ENCODE measurements around the gene UTF1. TPM values are rescaled to one million over a fixed set of nuclear protein-coding genes. Genes with fewer than 3 reads are reported as not detected.

Gene UTF1
- total and polyA plus RNA-seq, 2 experiments from 2014 or later = not detected

GRCh38 chr10:133277993-133278576, 48.1 kb downstream of the UTF1 start:
- Histone ChIP-seq H3K4me2 (ENCODE audit: unreplicated experiment) (no peak overlapping the region), H3F3A (ENCODE audit: insufficient read depth) (no peaks in the 10 kb centered on the region), H3K9ac (no peak overlapping the region), H3K4me1 (ENCODE audit: insufficient read depth) (no peaks in the 10 kb centered on the region), H3K36me3 (ENCODE audit: low read depth) (peaks cover 2% of the 10 kb centered on the region; the same call in 1 of the 2 replicates), H3K27me3 (replicated peaks; ENCODE audit: insufficient read depth) (no peaks in the 10 kb centered on the region), H3K9me3 (ENCODE audit: low read depth) (no peaks in the 10 kb centered on the region), H3K4me3 (no peak overlapping the region), H4K20me1 (ENCODE audit: insufficient read depth) (no peaks in the 10 kb centered on the region), H3K27ac (no peak overlapping the region), H3K79me2 (ENCODE audit: insufficient read depth) (no peaks in the 10 kb centered on the region), H3K9me2 (ENCODE audit: insufficient read depth) (no peaks in the 10 kb centered on the region), H2AFZ (no peak overlapping the region)
- no peak for DNase-seq
- in situ Hi-C loops (cut with MboI) = no loop called here
- TF ChIP-seq EZH2 (IDR thresholded peaks at IDR 0.05; ENCODE audit: insufficient read depth, poor library complexity, severe bottlenecking) = no peak
- WGBS, 2 experiments (ENCODE audit: low coverage in 1 of 2, low lambda C conversion rate in 2 of 2, missing lambda C conversion rate in 2 of 2) = 77 to 78% methylated on average over 12 of the region's 12 CpGs

DNA sequence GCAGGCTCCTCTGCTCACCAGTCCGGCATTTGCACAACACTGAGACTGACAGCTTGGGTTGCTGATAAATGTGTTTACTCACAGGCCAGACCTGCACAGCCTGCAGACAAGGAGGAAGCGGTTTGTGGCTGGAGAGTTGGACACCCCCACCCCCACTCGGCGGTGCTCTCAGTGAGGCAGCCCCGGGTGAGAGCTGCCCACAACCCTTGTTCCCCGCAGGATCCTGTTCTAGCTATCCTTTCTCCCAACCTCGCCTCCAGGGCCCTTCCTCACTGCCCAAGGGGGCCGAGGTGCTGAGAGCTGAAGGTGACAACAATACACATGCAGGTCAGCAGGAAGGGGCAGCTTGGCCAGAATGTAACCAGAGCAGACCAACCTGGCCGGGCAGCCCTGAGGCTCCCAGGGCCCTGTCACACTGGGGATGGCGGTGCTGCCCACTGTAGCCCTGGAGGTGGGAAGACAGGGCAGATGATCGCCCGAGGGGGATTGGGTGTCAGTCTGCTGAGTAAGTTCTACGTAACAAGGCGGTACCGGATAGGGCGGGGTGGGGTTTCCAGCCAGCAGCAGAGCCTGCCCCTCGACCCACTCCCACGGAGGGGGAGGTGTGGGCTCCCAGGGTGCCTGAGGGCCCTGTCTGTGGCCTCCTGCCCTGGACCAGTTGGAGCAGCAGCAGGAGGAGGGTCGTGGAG, 48.7 kb downstream of the UTF1 start:
- Histone ChIP-seq H3K36me3 (ENCODE audit: low read depth) (peaks cover 4% of the 10 kb centered on the region; the same call in 1 of the 2 replicates), H3K4me1 (ENCODE audit: insufficient read depth) (no peaks in the 10 kb centered on the region), H4K20me1 (ENCODE audit: insufficient read depth) (no peaks in the 10 kb centered on the region), H3K9me3 (ENCODE audit: low read depth) (no peaks in the 10 kb centered on the region), H3K27ac (no peak overlapping the region), H3K9me2 (ENCODE audit: insufficient read depth) (no peaks in the 10 kb centered on the region), H3F3A (ENCODE audit: insufficient read depth) (no peaks in the 10 kb centered on the region), H3K79me2 (ENCODE audit: insufficient read depth) (no peaks in the 10 kb centered on the region), H3K4me2 (ENCODE audit: unreplicated experiment) (no peak overlapping the region), H2AFZ (no peak overlapping the region), H3K9ac (no peak overlapping the region), H3K27me3 (replicated peaks; ENCODE audit: insufficient read depth) (no peaks in the 10 kb centered on the region), H3K4me3 (no peak overlapping the region)
- no peak for DNase-seq
- in situ Hi-C loops (cut with MboI) = no loop called here
- whole genome bisulfite sequencing, 2 experiments (ENCODE audit: low coverage in 1 of 2, low lambda C conversion rate in 2 of 2, missing lambda C conversion rate in 2 of 2) = 67 to 77% methylated on average over 16 to 19 of the region's 19 CpGs
- no peak for TF ChIP-seq EZH2 (IDR thresholded peaks at IDR 0.05; ENCODE audit: insufficient read depth, poor library complexity, severe bottlenecking)
- TF ChIP-seq EZH2phosphoT487 (IDR thresholded peaks at IDR 0.05; ENCODE audit: insufficient read depth, low read depth) = no peak

- H3K36me3 ChIP-seq (ENCODE audit: low read depth) = peaks cover 4% of the 10 kb centered on the region; the same call in 1 of the 2 replicates
- no peak for DNase-seq
- no peak overlapping the region for H2AFZ ChIP-seq
- in situ Hi-C loops (cut with MboI) = no loop called here
- H3F3A ChIP-seq (ENCODE audit: insufficient read depth) = no peaks in the 10 kb centered on the region
- no peak overlapping the region for H3K4me3 ChIP-seq
- no peaks in the 10 kb centered on the region for H3K9me2 ChIP-seq (ENCODE audit: insufficient read depth)
- no peaks in the 10 kb centered on the region for H3K9me3 ChIP-seq (ENCODE audit: low read depth)
- no peaks in the 10 kb centered on the region for H4K20me1 ChIP-seq (ENCODE audit: insufficient read depth)
- 90 to 93% methylated on average over 21 to 24 of the region's 24 CpGs for WGBS, 2 experiments (ENCODE audit: low coverage in 1 of 2, low lambda C conversion rate in 2 of 2, missing lambda C conversion rate in 2 of 2)
- no peak overlapping the region for H3K9ac ChIP-seq
- H3K79me2 ChIP-seq (ENCODE audit: insufficient read depth) = no peaks in the 10 kb centered on the region
- no peak overlapping the region for H3K27ac ChIP-seq
- H3K4me2 ChIP-seq (ENCODE audit: unreplicated experiment) = no peak overlapping the region
- H3K4me1 ChIP-seq (ENCODE audit: insufficient read depth) = no peaks in the 10 kb centered on the region
- H3K27me3 ChIP-seq (replicated peaks; ENCODE audit: insufficient read depth) = no peaks in the 10 kb centered on the region
- TF ChIP-seq EZH2phosphoT487 (IDR thresholded peaks at IDR 0.05; ENCODE audit: insufficient read depth, low read depth) (no peak), EZH2 (IDR thresholded peaks at IDR 0.05; ENCODE audit: insufficient read depth, poor library complexity, severe bottlenecking) (no peak)
Measured at GRCh38 chr10:133279326-133280226, 49.6 kb downstream of the UTF1 start.

GRCh38 chr10:133280391-133281059, 50.5 kb downstream of the UTF1 start:
- no peaks in the 10 kb centered on the region for H3K9me2 ChIP-seq (ENCODE audit: insufficient read depth)
- no peak for DNase-seq
- no peaks in the 10 kb centered on the region for H3K9me3 ChIP-seq (ENCODE audit: low read depth)
- H3K36me3 ChIP-seq (ENCODE audit: low read depth) = peaks cover 4% of the 10 kb centered on the region; the same call in 1 of the 2 replicates
- H3F3A ChIP-seq (ENCODE audit: insufficient read depth) = no peaks in the 10 kb centered on the region
- no peaks in the 10 kb centered on the region for H3K4me1 ChIP-seq (ENCODE audit: insufficient read depth)
- H3K27me3 ChIP-seq (replicated peaks; ENCODE audit: insufficient read depth) = no peaks in the 10 kb centered on the region
- TF ChIP-seq EZH2 (IDR thresholded peaks at IDR 0.05; ENCODE audit: insufficient read depth, poor library complexity, severe bottlenecking) (no peak), EZH2phosphoT487 (IDR thresholded peaks at IDR 0.05; ENCODE audit: insufficient read depth, low read depth) (no peak)
- no peak overlapping the region for H3K4me2 ChIP-seq (ENCODE audit: unreplicated experiment)
- no peak overlapping the region for H3K27ac ChIP-seq
- H3K79me2 ChIP-seq (ENCODE audit: insufficient read depth) = no peaks in the 10 kb centered on the region
- no peak overlapping the region for H3K4me3 ChIP-seq
- in situ Hi-C loops (cut with MboI) = no loop called here
- no peak overlapping the region for H3K9ac ChIP-seq
- no peak overlapping the region for H2AFZ ChIP-seq
- WGBS, 2 experiments (ENCODE audit: low coverage in 1 of 2, low lambda C conversion rate in 2 of 2, missing lambda C conversion rate in 2 of 2) = 92 to 93% methylated on average over 4 to 10 of the region's 10 CpGs
- H4K20me1 ChIP-seq (ENCODE audit: insufficient read depth) = no peaks in the 10 kb centered on the region

All from GM23248 (cell line).